Fibroblast of the aortic adventitia (primary cell): Measurements from ENCODE around the gene SEC14L5. TPM values are rescaled to one million over a fixed set of nuclear protein-coding genes. Genes with fewer than 3 reads are reported as not detected.
"Not testable (repeated sequence)": the region's sequence is repeated elsewhere in the genome, so short reads cannot be mapped to it uniquely, and the experiment has no call there.

Experiments used
- DNase-seq: peaks from one replicate; pipeline ENCODE4 v3.0.0-alpha.2; 2010; ENCODE audit warnings: low read depth
- H3K4me3 ChIP-seq: 2 replicates; pipeline ENCODE4 v1.5.1; 2011; ENCODE audit warnings: low read depth, mild to moderate bottlenecking, control low read depth, low read length, moderate library complexity
- total RNA-seq: library from RNA; depleted of rRNA; stranded (reverse); fragments of >200 nt; gene quantifications from 2 replicates; pipeline ENCODE4 v1.2.3, GENCODE V29; 2012; ENCODE audit warnings: low replicate concordance
- TF ChIP-seq, protein P1 (sequence below): IDR thresholded peaks from 2 replicates; pipeline ENCODE4 v1.5.1; 2011; ENCODE audit warnings: mild to moderate bottlenecking, low read length, control low read depth, inconsistent platforms; ENCODE audit not compliant: insufficient read depth

SEC14L5 gene
- total RNA-seq, 1 donor = 1.2 TPM

DNA sequence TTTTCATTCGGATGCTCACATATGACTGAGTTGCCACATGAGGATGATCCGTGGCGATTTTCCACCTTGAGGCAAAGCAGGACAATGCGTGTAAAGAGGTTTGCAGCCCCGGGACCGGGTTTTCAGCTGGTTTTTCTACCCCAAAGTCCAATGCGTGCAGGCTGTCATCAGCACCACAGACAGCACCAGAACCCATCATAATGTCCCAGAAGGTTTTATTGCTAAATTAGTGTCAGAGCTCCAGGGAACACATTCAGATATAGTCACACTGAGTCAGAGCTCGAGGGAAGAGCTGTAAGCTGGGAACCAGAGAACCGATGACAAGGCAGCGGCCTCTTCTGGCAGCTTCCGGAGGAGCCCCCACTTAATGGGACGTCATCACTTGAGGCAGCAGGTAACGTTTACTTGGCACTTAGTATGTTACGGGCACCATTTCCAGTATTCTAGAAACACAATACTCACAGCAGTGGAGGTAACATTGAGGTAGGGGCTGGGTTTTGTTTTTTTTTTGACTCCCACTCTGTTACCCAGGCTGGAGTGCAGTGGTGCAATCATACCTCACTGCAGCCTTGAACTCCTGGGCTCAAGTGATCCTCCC, 84.5 kb downstream of the SEC14L5 start:
- no peak overlapping the region for H3K4me3 ChIP-seq
- DNase-seq = no peak
- TF ChIP-seq, protein P1, sequence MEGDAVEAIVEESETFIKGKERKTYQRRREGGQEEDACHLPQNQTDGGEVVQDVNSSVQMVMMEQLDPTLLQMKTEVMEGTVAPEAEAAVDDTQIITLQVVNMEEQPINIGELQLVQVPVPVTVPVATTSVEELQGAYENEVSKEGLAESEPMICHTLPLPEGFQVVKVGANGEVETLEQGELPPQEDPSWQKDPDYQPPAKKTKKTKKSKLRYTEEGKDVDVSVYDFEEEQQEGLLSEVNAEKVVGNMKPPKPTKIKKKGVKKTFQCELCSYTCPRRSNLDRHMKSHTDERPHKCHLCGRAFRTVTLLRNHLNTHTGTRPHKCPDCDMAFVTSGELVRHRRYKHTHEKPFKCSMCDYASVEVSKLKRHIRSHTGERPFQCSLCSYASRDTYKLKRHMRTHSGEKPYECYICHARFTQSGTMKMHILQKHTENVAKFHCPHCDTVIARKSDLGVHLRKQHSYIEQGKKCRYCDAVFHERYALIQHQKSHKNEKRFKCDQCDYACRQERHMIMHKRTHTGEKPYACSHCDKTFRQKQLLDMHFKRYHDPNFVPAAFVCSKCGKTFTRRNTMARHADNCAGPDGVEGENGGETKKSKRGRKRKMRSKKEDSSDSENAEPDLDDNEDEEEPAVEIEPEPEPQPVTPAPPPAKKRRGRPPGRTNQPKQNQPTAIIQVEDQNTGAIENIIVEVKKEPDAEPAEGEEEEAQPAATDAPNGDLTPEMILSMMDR = no peak

DNA sequence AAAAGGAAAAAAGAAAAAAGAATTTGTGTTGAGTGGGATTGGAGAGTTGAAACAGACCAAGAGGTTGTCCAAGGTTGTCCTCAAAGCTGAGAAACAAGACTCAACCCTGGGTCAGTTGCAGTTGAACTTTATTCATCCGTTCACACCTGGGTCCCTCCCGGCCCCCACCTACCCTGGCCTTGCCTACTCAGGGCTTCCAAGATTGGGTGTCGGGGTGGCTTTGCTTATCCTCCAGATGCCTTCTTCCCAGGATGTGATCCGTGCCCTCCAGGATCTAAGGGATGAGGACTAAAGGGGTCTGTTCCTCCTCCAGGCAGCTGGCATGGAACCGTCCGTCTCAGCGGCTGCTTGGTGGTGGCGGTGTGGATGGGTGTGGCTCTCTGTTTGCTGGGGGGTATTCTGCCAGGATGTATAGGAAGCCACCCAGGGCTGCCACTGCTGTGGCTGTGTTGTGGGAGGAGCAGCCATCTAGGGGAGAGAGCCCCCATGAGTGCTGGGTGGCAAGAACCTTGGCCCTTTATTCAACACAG, 85.9 kb downstream of the SEC14L5 start:
- no peak for DNase-seq
- no peak overlapping the region for H3K4me3 ChIP-seq
- TF ChIP-seq, protein P1 = no peak

DNA sequence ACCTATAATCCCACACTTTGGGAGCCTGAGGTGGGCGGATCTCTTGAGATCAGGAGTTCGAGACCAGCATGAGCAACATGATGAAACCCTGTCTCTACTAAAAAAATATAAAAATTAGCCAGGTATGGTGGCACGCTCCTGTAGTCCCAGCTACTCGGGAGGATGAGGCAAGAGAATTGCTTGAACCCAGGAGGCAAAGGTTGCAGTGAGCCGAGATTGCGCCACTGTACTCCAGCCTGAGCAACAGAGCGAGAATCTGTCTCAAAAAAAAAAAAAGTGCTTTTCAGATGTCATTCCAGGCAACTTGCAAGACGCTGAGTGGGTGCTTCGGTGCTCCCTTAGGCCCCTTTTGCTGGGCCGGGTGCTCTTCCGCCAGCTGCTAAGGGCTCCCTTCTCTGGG, 86.5 kb downstream of the SEC14L5 start:
- H3K4me3 ChIP-seq, DNase-seq: not testable (repeated sequence)

DNA sequence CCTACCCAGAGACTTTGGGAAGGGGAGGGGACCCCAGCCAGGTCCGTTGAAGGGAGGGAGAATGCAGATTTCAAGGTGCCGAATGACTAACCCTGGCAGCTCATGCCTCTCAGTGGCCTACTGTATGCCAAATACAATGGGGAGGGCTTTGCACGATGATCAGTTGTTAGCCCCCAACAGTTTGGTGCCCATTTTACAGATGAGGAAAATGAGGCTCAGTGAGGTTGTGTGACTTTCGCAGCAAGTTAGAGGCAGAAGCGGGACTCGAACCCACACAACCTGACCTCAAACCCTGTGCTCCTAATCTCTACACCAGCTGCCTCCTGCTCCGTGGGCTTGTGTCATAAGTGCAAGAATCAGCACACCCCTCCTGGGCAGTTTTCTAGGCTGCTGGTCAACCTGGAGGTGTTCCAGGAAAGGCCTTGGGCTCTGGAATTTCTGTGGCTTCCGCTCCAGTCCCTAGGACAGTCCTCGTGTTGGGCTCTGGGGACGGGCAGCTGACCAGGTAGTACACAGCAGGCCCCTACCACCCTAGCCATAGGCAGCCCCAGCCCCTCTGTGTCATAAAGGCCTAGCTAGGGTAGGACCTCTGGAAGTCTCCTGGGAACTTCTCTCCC, 87.5 kb downstream of the SEC14L5 start:
- TF ChIP-seq, protein P1 = no peak
- no peak for DNase-seq
- H3K4me3 ChIP-seq = no peak overlapping the region

DNA sequence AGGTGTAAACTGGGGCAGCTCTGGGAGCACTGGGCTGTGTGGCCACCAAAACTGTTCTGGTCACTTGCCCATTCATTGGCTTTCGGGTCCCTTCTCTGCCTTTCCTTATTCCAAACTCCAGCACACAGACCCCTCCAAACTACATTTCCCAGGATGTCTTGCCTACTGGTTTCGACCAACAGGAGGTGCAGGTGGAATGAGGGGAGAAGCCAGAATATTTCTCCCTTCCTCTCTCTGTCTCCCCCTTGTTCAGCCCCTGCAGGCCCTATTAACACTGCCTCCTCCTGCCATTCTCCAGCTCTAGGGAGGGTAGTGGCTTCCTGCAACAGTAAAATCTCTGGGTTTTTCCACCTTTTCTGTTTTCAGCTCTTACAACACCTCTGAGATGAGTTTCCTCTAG, 88.8 kb downstream of the SEC14L5 start:
- H3K4me3 ChIP-seq = no peak overlapping the region
- DNase-seq = no peak
- TF ChIP-seq, protein P1 = no peak

DNA sequence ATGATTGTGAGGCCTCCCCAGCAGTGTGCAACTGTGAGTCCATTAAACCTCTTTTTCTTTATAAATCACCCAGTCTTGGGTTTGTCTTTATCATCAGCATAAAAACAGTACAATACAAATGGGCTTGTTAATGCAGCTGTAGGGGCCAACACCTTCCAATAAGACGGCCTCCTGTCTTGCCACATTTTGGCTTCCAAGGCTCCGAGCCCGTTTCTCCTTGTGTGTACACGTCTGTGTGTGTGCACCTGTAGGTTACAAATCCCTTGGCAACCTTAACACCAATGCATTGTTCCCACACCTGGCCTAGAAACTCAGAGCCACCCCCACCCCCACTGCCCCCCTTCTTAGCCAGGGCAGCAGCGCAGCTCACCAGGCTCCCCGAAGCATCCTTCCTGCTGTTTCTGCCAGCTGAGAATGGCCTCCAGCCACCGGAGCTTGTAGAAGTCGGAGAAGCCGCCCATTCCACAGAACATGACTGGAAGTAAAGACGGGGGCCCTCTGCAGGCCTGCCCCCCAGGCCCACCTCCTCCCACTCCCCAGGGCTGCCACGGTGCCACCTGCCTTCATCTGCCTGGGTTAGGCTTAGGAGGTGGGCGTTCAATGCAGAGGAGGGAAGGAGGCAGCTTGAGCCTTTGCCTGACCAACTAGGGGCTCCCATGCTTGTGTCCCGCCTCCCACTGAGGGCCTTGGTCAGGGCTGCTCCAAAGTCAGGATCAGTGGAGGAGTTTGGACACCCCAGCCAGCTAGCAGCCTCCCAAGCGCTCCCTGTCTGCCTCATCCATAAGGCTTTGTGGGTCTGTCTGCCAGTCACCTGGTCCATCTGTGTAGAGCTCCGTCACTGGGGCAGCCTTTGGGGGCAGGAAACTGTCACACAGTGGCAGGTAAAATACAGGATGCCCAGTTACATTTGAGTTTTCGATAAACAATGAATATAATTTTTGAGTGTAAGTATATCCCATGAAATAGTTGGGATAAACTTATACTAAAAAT, 97.0 kb downstream of the SEC14L5 start:
- TF ChIP-seq, protein P1 = no peak
- no peak for DNase-seq
- H3K4me3 ChIP-seq = no peak overlapping the region

DNA sequence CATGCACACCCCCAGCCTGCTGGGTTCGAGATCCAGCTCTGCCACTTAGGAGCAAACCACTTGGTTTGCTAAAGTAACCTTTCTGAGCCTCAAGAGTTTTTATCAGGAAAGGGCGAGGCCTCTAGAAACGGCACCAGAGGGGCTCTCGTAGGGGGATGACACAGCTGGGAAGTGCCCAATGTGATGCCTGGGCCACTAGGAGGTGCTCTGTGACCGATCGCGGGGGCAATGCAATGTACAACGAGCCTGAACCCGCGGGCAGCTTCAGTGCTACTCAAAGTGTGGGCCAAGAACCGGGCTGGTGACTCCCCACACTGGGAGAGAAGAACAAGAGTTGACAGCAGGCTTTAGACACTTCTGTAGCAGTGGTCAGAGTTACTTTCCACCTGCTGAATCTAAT, 98.2 kb downstream of the SEC14L5 start:
- TF ChIP-seq, protein P1 = peak; percentile 49
- no peak overlapping the region for H3K4me3 ChIP-seq
- DNase-seq = no peak
